Measurements from ENCODE around the gene MTREX.

Gene MTREX

DNA sequence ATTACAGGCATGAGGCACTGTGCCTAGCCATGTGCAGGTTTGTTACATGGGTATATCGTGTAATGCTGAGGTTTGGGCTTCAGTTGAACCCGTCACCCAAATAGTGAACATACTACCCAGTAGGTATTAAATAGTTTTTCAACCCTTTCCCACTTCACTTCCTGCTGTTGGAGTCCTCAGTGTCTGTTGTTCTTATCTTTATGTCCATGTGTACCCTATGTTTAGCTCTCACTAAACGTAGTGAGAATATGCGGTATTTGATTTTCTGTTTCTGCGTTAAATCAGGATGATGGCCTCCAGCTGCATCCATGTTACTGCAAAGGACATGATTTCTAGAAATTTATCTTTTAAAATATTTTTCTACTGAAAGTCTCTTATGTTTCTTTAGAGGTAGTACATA, 17.8 kb downstream of the MTREX start:
- DNase-seq, result no peak

GRCh38 chr5:55327281-55327680, 19.5 kb downstream of the MTREX start:
- DNase-seq, result no peak

DNA sequence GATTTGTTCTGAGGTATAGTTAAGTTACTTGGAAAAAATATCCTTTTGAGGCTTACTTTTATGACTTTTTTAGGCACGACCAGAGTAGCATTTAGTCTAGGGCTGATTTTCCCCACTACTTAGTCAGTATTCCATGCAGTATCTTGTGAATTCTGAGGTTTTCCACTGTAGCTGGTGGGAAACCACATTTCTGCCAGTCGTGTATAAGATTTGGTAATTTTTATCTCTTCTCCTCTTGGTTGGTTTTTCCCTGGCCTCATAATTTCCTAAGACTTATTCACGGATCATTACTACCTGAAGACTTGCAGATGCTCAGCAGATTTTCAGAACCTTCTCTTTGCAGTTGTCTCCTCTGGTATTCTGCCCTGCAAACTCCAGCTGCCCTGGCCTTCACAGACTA, 23.5 kb downstream of the MTREX start:
- DNase-seq, result no peak

DNA sequence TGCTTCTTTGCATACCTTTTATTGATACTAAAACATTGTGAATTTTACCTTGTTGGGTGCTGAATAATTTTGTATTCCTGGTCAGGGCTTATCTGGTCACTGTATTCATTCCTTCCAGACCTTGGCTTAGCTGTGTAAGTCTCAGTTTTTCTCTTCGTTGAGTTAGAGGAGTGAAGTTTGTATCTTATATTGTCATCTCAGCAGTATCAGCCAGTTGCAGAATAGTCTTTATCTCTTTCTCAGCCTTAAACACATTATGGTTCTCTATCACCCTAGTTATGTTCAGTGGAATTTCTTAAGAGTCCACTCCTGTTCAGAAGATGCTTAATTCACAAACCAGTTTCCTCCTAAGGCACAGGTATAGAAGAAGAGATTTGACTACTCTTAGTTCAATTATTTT, 25.2 kb downstream of the MTREX start:
- no peak for DNase-seq

DNA sequence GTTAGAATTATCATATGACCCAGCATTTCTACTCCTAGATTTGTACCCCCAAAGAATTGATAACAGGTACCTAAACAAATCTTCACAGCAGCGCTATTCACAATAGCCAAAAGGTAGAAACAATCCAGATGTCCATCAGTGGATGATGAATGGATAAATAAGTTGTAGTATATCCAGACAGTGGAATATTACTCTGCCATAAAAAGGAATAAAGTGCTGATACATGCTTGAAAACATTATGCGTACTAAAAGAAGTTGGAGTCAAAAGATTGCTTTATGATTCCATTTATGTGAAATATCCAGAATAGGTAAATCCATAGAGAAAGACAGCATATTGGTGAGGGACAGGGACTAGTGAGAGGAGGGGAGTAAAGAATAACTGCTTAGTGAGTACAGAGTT, 26.0 kb downstream of the MTREX start:
- no peak for DNase-seq

DNA sequence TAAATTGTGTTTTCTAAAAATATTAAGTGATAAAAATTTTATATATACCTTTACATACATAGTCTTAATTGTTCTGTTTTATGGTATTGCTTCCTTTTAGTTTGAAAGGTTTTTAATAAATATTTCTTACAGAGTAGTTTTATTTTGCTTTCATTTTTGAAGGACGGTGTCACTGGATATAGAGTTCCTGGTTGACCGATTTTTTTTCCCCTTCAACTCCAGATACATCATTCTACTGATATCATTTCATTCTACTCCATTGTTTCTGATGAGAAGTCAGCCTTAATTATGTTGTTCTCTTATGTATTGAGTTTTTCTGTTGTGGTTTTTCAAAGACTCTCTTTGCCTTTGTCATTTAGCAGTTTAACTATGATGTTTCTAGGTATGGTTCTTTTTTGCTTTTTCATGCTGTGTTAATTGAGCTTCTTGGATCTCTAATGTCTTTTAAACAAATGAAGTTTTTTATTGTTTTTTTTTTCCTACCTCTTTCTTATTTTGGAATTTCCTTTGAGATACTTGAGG, 30.4 kb downstream of the MTREX start:
- peak; percentile 9 for DNase-seq

GRCh38 chr5:55338810-55339243, 31.0 kb downstream of the MTREX start:
- peak; percentile 19 for DNase-seq

GRCh38 chr5:55343107-55343506, 35.3 kb downstream of the MTREX start:
- no peak for DNase-seq

DNA sequence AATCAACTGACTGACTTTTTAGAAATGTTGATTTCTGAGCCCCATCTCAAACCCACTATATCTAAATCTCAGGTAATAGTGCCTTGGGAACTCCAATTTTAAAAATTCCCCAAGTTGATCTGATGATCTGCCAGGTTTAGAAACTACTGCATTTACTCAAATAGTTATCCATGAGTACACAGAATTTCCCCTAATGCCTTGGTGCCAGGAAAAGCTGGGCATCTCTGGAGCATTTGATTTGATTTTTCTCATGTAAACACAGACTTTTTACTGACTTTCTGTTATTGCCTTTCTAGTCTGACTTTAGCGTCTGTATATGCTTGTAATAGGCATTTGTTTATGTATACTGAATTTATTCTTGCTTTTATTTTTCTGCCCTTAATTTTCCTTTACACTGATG, 35.8 kb downstream of the MTREX start:
- DNase-seq, result no peak

DNA sequence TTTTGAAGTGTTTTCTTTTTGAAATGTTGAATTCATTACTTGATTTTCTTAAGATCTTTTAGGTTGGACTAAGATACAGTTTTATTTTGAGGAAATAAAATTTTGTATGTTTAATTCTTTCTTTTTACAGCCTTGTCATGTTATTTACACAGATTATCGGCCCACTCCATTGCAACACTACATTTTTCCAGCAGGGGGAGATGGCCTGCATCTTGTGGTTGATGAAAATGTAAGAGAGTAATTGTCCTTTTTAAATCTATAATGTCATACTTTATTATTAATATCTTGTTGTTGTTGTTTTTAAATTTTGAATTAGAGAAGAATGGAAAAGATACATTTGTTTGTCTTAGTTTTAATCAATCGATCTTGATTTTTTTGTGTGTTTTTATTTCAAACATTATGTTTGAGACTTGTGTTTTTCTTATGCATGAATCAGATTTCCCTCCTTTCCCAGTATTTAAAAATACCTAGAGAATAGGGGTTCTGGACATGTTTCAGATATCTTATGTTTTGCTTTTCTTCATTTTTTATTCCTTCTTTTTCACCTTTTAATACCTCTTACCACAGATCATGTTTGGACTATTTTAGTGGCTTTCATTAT, 36.7 kb downstream of the MTREX start:
- DNase-seq, result peak; percentile 71

DNA sequence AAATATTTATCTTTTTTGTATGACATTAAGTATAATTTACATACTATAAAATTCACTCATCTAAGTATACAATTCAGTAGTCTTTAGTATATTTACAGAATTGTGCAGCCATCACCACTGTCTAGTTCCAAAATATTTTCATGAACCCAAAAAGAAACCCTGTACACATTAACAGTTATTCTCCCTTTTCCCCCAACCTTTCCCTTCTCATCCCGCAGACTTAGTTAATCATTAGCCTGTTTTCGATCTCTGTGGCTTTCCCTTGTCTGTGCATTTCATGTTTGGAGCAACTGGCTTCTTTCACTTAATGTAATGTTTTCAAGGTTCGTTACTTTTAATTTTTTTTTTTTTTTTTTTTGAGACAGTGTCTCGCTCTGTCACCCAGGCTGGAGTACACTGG, 37.5 kb downstream of the MTREX start:
- DNase-seq, result no peak

DNA sequence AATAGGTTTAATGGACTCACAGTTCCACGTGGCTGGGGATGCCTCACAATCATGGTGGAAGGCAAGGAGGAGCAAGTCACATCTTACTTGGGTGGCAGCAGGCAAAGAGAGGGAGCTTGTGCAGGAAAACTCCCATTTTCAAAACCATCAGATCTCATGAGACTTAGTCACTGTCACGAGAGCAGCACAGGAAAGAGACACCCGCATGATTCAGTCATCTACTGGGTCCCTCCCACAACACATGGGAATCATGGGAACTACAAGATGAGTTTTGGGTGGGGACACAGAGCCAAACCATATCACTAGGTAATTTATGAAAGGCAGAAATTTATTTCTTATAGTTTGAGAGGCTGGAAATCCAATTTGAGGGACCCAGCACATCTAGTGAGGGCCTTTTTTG, 40.0 kb downstream of the MTREX start:
- no peak for DNase-seq

GRCh38 chr5:55350754-55351153, 43.0 kb downstream of the MTREX start:
- DNase-seq, result no peak

- DNase-seq, result no peak
Observed at GRCh38 chr5:55356896-55357295, 49.1 kb downstream of the MTREX start.

GRCh38 chr5:55360190-55360589, 52.4 kb downstream of the MTREX start:
- DNase-seq, result no peak

DNA sequence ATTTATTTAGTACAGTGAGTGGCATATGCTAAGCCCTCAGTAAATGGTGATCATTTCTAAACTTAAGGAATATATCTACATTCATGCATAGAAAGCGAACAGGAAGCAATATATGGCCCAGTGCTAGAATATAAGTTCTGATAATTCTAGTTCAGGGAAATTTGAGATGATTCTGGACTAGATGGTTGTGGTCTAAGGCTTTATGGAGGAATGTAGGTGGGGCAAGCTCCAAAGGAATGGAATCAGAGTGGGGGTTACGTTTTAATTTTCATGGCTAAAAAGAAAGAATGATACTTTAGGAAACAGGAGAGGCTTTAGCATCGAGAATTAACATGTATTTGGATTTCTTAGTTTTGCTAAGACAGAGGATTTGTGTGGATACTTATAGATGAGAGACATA, 56.1 kb downstream of the MTREX start:
- DNase-seq, result no peak

DNA sequence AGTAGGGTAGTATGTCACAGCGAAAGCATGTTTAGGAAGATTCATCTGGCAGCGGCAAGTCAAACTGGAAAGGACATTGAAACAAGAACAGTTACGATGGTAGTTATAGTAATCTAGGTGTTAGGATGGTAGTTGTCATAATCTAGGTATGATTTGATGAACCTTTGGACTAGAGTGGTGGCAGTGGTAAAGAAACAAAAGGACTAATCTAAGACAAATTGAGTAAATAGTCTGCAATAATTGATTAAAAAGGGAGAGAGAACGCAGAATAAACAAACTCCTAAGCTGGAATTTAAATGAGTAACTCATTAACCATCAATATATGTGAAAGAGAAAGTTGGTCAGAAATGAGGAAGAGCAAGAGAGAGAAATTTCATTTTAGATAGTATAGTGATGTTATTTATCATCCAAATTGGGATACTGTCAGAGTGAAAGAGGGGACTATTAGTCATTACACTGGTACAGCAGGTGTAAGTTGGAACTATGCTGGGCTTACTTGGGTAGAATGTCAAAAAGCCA, 56.8 kb downstream of the MTREX start:
- no peak for DNase-seq

GRCh38 chr5:55370291-55370925, 62.6 kb downstream of the MTREX start:
- no peak for DNase-seq

- no peak for DNase-seq
Observed at GRCh38 chr5:55371145-55371544, 63.4 kb downstream of the MTREX start.

DNA sequence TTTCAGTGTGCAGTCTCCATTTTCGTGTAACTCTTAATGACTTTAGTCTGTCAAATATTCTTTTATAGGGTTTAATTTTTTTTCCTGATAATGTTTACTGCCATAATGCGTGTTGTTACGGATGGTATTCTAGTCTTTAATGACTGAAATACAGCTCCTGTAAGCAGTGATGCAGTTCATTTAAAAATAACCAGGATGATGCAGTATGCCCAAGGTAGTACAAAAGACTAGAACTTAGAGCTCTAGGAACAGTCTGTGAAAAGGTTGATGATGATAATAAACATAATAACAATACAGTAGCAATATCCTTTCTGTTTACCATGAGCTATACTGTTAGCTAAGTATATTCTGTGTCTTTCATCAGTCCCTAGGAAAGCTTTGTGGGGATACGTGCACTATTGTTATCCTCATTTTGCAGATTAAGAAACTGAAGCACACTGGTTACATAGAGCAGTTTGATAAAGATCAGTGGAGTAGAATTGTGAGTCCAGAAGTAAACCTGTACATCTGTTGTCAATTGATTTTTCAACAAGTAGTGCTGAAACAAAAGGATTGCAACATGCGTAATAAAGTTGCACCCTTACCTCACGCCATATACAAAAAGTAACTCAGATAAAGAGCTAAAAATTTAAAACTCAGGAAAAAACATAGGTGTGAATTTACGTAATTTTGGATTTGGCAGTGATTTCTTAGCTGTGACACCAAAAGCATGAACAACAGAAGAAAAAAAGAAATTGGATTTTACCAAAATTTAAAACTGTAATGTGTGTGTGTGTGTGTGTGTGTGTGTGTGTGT, 64.5 kb downstream of the MTREX start:
- DNase-seq, result no peak

- DNase-seq, result no peak
Observed at GRCh38 chr5:55377810-55378209, 70.0 kb downstream of the MTREX start.

GRCh38 chr5:55383254-55383653, 75.5 kb downstream of the MTREX start:
- no peak for DNase-seq

DNA sequence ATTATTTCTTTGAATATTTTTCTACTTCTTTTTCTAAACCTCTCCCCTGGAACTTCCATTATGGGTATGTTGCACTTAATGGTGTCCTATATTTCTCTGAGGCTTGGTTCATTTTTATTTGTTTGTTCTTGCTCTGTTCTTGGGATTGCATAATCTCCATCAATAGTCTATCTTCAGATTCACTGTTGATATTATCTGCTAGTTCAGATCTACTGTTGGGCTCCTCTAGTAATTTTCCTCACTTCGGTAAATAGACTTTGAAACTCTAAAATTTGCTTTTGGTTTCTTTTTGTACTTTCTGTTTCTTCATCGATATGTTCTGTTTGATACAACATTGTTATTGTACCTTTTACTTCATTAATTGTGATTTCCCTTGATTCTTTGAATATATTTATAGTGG, 76.3 kb downstream of the MTREX start:
- DNase-seq, result no peak

DNA sequence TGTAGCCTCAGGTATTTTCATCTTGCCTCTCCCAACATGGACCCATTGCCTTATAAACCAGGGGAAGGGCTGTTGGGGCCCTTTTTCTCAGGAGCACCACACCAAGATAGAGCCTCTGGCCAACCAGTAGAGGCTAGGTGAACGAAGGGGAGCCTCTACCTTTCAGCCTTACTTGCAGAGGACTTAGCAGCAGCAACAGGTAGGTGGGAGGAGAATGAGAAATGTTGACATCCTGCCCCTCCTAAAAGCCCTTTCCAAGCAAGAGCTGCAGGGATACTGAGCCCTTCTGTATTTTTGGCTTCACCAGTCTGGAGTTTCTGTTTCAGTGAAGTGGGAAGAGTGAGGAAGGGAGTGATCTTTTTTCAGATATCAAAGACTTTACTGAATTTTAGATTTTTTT, 77.4 kb downstream of the MTREX start:
- no peak for DNase-seq
